H1 (cell line): ENCODE data around the gene CCT5. TPM values are rescaled to one million over a fixed set of nuclear protein-coding genes. Genes with fewer than 3 reads are reported as not detected.

Source experiments
- HDAC2 ChIP-seq, 2 experiments: fragments of 300-600 bp in 1 of 2; sonication (generic) in 1 of 2; IDR thresholded peaks; 2 replicates each; pipeline ENCODE4 v1.6.1; 2011 to 2012; ENCODE audit warnings: low read depth in 2 of 2, low read length in 2 of 2, mild to moderate bottlenecking in 2 of 2, moderate library complexity in 2 of 2, borderline replicate concordance in 1 of 2, inconsistent platforms in 1 of 2
- polyA plus RNA-seq, 7 experiments: library from polyadenylated mRNA; depleted of rRNA in 3 of 7; stranded (reverse) in 5 of 7; unstranded in 2 of 7; fragments of >200 nt in 5 of 7; fragments of 200-250 nt in 2 of 7; gene quantifications; 1 replicate in 5 of 7; 2 replicates in 1 of 7; 4 replicates in 1 of 7; pipeline versions ENCODE4 v1.2.1 to v1.2.3, GENCODE V29; 2011 to 2013; ENCODE audit warnings: missing spikeins in 2 of 7, mixed read lengths in 2 of 7
- total RNA-seq: library from RNA; stranded (reverse); fragmentation: NEBNext Ultra II Directional; extraction: Animal tissue kit (Norgen Biotek cat#: 25700); gene quantifications from 2 replicates; pipeline ENCODE4 v1.2.1, GENCODE V29; 2021

CCT5 gene
- total and polyA plus RNA-seq, 2 of the 8 experiments (the other 6 are each of a cell fraction or from before 2014, with no cell fraction given) = 425 to 549 TPM

- no peak for TF ChIP-seq HDAC2 (IDR thresholded peaks at IDR 0.05; ENCODE audit: borderline replicate concordance in 1 of 2, low read depth in 2 of 2, low read length in 2 of 2)
- TF ChIP-seq, all 59 proteins: peak for 0
Observed at GRCh38 chr5:10279925-10280720, 30.0 kb downstream of the CCT5 start (continued).
